EH (cell line): ENCODE measurements around the gene MB21D2.
A peak's percentile ranks its signal among the peaks of the same experiment; 100 is the strongest.

Experiments used
- DNase-seq: peaks from one replicate; pipeline ENCODE4 v3.0.0-alpha.2; 2015; ENCODE audit warnings: low read depth

MB21D2 gene

GRCh38 chr3:192921793-192922192, 4.1 kb upstream of the MB21D2 start:
- no peak for DNase-seq

DNA sequence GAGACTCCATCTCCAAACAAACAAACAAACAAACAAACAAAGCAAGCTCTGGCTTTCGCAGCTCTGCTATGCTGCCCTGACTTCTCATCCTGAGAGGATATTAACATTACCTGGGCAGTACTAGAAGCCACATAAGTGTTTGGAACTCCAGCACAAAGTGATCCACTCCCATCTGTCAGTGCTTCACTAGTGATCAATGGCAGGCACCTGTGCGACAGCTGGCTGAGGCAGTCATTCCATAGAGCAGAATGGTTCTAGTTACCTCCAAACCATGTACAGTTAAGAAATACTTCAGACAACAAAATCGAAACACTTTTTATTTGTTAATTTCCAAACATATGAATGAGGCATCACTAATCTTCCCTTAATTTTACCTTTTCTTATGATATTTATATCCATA, 2.8 kb upstream of the MB21D2 start:
- DNase-seq = no peak

DNA sequence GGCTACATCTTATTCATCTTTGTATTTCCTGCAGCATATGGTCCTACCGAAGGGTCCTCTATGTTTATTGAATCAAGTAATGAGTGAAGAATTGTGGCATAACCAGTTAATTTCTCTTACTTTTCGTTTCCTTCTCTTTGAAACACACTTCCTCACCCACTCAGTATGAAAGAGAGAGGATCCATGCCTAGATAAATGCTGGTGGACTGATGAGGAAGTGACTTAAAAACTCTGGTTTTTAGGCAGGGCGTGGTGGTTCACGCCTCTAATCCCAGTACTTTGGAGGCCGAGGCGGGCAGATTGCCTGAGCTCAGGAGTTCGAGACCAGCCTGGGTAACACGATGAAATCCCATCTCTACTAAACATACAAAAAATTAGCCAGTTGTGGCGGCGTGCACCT, 2.2 kb upstream of the MB21D2 start:
- DNase-seq = no peak

- no peak for DNase-seq
Observed at GRCh38 chr3:192918275-192918588, 576 bp upstream of the MB21D2 start.

DNA sequence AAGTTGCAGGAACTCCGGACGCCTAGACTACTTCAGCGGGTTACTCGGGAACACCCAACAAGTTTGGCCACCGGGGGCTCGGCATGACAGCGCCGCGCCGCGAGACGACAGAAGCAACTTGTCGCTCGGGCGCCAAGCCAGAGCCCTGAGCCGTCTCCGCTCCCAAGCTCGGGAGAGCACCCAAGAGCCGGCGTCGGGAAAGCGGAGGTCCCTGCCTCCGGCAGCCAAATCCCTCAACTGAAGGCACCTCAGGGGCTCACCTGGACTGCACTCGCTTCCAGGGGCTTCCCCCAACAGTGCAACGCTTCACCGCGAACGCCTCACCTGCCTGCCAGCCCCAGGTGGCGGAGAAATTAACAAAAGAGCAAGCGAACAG, 640 bp downstream of the MB21D2 start:
- peak; percentile 84 for DNase-seq

DNA sequence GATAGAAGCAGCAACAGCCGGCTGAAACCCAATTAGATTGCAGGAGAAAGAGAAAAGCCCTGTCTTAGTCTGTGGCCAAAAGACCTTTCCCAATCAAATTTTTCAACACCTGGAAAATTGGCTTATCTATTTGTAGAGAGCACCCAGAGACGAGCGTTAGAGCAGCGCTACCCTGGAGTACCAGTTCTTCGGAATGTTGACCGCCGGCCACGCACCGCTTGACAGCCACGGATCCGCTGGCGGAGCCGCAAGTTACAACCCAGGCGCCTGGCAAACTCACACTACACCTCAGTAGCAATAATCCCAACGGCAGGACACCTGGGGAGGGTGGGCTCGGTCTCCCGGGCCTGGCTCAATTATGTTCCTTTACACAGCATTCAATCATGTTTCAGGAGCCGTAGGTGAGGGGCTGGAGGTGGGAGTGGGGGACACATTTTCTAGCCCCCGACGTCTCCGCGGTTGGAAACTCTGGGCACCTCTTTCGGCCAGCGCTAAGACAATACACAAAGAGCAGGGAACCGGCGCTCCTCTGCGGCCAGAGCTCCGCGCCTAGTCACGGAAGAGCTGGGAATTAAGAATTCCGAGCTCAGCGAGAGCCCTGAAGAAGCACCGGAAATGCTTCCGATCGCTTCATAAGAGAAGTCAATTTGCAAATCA, 1.2 kb downstream of the MB21D2 start:
- DNase-seq = peak; percentile 50

DNA sequence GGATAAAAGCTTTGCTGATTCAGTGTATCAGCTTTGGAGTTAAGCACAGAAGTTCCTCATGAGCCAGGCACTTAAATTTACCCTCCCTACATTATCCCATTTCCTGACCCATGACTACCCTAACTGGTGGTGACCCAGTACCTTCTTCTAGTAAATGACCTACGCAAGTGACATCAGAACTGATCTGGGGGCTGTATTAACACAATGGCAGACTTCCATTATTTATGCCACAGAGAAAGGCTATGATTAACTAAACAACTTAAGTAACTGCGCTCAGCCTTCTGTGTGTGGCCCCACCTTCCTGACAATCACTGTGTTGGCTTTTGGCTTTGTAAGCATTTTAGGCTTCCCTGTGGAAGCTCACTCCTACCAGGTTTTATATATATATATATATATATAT, 1.9 kb downstream of the MB21D2 start:
- peak; percentile 32 for DNase-seq

DNA sequence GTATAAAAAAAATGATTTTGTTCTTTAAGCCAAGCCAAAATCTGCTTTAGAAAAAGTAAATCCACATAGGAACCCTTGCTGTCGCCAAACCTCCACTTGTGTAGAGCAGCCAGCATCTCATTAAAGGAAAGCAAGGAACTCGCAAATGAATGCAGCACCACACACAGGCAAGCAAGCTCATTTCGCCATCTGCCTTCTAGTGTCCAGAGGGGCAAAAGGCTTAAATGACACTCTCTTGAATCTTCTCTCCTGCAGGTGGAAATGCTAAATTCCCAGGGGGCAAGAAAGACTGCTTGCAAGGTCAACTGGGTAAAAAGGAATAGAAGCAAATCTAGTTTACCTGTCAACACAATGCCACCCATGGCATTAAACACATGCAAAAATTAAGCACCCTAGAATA, 2.4 kb downstream of the MB21D2 start:
- DNase-seq = peak; percentile 75

- no peak for DNase-seq
Observed at GRCh38 chr3:192914848-192915247, 2.8 kb downstream of the MB21D2 start.

GRCh38 chr3:192913540-192913939, 4.1 kb downstream of the MB21D2 start:
- no peak for DNase-seq

DNA sequence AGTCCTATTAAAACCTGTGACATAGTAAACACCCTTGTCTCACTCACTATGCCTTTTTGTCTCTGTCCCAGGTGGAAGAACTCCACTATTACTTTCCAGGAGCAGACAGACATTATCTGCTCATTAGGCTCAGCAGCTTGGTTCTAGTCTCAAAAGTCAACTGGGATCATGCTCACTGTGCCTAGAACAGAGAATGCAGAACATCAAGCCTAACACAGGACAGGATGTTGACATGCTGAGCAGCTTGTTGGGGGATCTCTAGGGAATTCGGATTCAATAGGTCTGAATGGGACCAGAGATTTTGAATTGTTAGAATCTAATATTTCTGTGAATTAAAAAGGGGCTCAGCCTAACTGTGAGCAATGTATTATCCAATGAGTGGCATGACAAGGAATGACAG, 6.4 kb downstream of the MB21D2 start:
- DNase-seq = no peak

DNA sequence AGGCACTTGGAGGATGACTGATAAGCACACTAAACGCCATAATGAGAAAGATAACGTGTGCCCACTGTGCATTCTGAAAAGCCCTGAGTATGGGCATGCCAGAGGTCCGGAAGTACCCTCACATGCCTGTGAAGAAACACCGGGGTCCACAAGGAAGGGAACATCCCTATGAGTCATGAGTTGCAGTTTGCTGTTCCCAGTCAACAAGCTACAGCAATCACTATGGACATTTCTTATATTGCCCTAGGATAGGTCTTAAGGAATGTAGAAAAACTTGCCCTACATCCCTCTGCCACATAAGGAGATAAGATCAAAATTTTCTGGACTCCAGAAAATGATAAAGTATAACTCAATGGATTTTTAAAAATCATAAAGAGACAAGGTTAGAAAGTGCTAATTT, 9.9 kb downstream of the MB21D2 start:
- peak; percentile 65 for DNase-seq

- DNase-seq = peak; percentile 64
Observed at GRCh38 chr3:192906940-192907339, 10.7 kb downstream of the MB21D2 start.

DNA sequence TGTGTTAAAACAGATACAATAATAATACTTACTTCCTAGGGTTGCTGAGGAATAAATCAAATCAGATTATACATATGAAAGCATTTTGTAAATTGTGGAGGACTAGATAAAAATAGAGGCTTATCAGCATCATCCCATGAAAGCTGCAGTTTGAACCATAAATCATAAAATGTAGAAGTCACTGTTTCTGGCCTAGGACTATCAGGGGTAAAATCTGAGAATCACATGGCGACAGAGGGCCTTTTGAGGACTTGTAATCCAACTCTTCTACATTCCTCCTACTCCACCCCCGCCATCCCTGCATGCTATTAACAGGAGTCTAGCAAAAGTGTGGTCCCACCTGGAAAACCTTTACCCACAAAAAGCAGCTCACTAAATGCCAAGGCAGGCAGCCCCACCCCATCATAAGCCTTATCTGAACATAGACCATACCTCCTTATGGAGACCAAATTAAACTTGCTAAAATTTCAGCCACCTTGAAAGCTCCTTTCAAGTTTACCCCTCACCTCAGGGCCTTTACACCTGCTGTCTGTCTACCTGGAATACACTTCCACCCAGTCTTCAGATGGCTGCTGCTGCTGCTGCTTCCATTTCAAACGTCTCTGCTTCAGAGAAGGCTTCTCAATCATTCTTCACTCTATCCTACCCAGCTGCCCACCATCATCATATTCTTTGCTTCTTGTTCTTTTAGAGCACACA, 11.5 kb downstream of the MB21D2 start:
- DNase-seq = peak; percentile 39

GRCh38 chr3:192904632-192905289, 12.9 kb downstream of the MB21D2 start:
- no peak for DNase-seq

GRCh38 chr3:192902549-192902948, 15.1 kb downstream of the MB21D2 start:
- DNase-seq = no peak

- peak; percentile 98 for DNase-seq
Observed at GRCh38 chr3:192901435-192901834, 16.2 kb downstream of the MB21D2 start.

- peak; percentile 98 for DNase-seq
Observed at GRCh38 chr3:192899540-192899982, 18.1 kb downstream of the MB21D2 start.

- DNase-seq = no peak
Observed at GRCh38 chr3:192897005-192897404, 20.7 kb downstream of the MB21D2 start.

- DNase-seq = no peak
Observed at GRCh38 chr3:192896208-192896607, 21.4 kb downstream of the MB21D2 start.

GRCh38 chr3:192894676-192895075, 23.0 kb downstream of the MB21D2 start:
- no peak for DNase-seq

DNA sequence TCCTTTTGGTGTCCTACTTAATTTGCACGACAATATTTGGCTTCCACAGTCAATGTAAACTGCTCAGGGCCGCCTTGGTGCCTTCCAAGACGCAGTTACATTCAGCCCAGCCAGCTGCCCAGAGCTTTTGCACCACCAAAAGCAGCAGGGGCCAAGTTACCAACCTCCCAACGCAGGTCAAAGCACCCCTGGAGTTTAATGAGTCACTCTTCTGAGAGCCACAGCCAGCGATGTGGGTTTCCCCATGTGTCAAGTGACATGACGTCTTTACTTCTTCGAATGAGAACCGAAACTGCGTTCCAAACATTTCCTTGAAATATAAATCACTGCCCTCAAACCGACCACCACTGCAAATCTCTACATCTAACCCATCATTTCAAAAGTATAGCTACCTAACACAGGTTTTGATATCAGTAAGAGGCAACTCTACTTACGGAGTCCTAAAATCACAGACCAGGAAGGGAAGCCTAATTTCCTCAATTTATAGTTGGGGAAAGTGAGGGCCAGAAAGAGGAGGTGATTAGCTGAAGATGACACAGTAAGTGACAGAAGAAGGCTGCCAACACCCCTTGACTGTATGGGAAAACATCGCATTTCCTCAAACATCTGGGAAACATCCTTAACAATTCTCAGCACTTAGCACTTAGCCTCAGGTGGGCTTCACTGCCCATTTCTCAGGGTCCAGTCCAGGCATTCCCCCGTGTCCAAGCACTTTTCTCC, 24.5 kb downstream of the MB21D2 start:
- DNase-seq = peak; percentile 96
